ENCODE results near the gene RIMOC1. TPM values are rescaled to one million over a fixed set of nuclear protein-coding genes. Genes with fewer than 3 reads are reported as not detected.

Gene RIMOC1
- total RNA-seq, 1 donor from 2014 or later, result 31.5 TPM

DNA sequence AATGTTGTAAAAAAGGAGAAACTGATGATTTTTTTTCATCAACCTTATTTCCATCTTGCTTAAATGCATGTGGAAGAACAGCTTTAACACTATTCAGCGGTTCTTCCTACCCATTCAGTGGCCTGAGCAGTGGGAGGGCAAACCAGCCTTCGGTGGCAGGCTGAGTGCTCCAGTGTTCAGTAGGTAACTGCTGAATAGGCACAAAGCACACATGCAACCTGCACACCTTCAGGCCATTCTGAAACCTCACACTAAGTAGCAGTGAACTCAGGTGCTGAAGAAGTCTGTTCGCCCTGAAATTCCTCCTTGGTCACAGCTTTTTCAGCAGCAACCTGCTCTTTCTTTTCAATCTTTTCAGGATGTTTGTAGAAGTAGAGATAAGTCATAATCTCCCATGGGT is 47.1 kb downstream of the RIMOC1 start:
- Mint-ChIP-seq H3K36me3 (ENCODE audit: low read depth, unreplicated experiment) (no peaks in the 10 kb centered on the region), H3K27me3 (ENCODE audit: unreplicated experiment) (peaks cover 2% of the 10 kb centered on the region), H3K9me3 (ENCODE audit: unreplicated experiment) (no peaks in the 10 kb centered on the region), H3K4me1 (ENCODE audit: unreplicated experiment) (no peaks in the 10 kb centered on the region), H3K27ac (ENCODE audit: unreplicated experiment) (no peak overlapping the region), H3K4me3 (ENCODE audit: unreplicated experiment) (no peak overlapping the region)
- no peak for DNase-seq (ENCODE audit: low spot score)
- TF ChIP-seq, protein P1, sequence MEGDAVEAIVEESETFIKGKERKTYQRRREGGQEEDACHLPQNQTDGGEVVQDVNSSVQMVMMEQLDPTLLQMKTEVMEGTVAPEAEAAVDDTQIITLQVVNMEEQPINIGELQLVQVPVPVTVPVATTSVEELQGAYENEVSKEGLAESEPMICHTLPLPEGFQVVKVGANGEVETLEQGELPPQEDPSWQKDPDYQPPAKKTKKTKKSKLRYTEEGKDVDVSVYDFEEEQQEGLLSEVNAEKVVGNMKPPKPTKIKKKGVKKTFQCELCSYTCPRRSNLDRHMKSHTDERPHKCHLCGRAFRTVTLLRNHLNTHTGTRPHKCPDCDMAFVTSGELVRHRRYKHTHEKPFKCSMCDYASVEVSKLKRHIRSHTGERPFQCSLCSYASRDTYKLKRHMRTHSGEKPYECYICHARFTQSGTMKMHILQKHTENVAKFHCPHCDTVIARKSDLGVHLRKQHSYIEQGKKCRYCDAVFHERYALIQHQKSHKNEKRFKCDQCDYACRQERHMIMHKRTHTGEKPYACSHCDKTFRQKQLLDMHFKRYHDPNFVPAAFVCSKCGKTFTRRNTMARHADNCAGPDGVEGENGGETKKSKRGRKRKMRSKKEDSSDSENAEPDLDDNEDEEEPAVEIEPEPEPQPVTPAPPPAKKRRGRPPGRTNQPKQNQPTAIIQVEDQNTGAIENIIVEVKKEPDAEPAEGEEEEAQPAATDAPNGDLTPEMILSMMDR (IDR thresholded peaks at IDR 0.05; ENCODE audit: unreplicated experiment), result no peak

Other genes starting within 250 kb of the RIMOC1 start
- gene OXCT1, start 33.9 kb upstream of the RIMOC1 start, total RNA-seq (ENCODE audit: unreplicated experiment), result 6.5 TPM
- gene FBXO4, start 20.9 kb downstream of the RIMOC1 start, total RNA-seq (ENCODE audit: unreplicated experiment), result 4.4 TPM